RWPE1 (cell line): ENCODE measurements around the gene HIBADH.

ENCODE experiments used
- CTCF ChIA-PET: fragments of 350-600 bp; sonication (Branson Sonifier 250); formaldehyde crosslinking; extraction: SDS; loops from one replicate; lab custom pipeline; 2021; lab: Yijun Ruan, JAX
- POLR2A ChIA-PET: fragments of 400-600 bp; formaldehyde crosslinking; extraction: SDS; loops from one replicate; lab custom pipeline; 2020; ENCODE audit warnings: antibody characterized with exemption; ENCODE audit not compliant: low non-redundant PET; lab: Yijun Ruan, JAX
- DNase-seq: peaks from one replicate; pipeline ENCODE4 v3.0.0; 2012; ENCODE audit warnings: low spot score
- H3K27ac ChIP-seq: fragments of 450-650 bp; 2 replicates; pipeline ENCODE4 v1.5.1; 2017
- TF ChIP-seq, protein P1 (sequence below): fragments of 450-650 bp; conservative IDR thresholded peaks from 2 replicates; pipeline ENCODE4 v1.5.1; 2017; ENCODE audit warnings: low read depth, mild to moderate bottlenecking

HIBADH gene

GRCh38 chr7:27548304-27548703, 114.4 kb downstream of the HIBADH start:
- DNase-seq: no peak
- ChIA-PET POLR2A (no interaction called here), CTCF (no interaction called here)
- TF ChIP-seq, protein P1, sequence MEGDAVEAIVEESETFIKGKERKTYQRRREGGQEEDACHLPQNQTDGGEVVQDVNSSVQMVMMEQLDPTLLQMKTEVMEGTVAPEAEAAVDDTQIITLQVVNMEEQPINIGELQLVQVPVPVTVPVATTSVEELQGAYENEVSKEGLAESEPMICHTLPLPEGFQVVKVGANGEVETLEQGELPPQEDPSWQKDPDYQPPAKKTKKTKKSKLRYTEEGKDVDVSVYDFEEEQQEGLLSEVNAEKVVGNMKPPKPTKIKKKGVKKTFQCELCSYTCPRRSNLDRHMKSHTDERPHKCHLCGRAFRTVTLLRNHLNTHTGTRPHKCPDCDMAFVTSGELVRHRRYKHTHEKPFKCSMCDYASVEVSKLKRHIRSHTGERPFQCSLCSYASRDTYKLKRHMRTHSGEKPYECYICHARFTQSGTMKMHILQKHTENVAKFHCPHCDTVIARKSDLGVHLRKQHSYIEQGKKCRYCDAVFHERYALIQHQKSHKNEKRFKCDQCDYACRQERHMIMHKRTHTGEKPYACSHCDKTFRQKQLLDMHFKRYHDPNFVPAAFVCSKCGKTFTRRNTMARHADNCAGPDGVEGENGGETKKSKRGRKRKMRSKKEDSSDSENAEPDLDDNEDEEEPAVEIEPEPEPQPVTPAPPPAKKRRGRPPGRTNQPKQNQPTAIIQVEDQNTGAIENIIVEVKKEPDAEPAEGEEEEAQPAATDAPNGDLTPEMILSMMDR: no peak
- H3K27ac ChIP-seq: no peak overlapping the region

- no peak overlapping the region for H3K27ac ChIP-seq
- TF ChIP-seq, protein P1: no peak
- POLR2A ChIA-PET: no interaction called here
- CTCF ChIA-PET: interaction anchor here (0.5 kb wide), 1 partner anchor 370 kb away, joined by 3 read pairs; no protein-coding TSS in a partner anchor
- no peak for DNase-seq
These were observed 115.3 kb downstream of the HIBADH start for GRCh38 chr7:27547401-27547800.

DNA sequence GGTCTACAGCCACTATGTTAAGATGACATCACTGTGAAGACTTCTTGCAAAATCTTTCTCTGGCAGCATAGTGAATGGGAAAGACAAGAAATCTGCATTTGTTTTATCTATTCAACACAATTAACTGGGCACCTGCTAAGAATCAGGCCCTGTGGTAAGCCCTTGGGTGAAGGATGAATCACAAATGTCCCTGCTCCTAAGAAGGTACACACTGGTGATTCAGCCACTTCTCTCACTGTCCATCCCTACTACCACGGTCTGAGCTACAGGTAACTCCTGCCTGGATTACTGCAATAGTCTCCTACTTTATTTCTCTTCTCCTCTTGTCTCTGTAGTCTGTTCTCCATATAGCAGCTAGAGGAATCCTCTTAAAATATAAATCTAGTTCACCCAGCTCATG, 116.1 kb downstream of the HIBADH start:
- CTCF ChIA-PET: no interaction called here
- TF ChIP-seq, protein P1: no peak
- H3K27ac ChIP-seq: no peak overlapping the region
- no peak for DNase-seq
- POLR2A ChIA-PET: no interaction called here

- no peak for DNase-seq
- ChIA-PET CTCF (no interaction called here), POLR2A (no interaction called here)
- TF ChIP-seq, protein P1: no peak
- no peak overlapping the region for H3K27ac ChIP-seq
These were observed 126.9 kb downstream of the HIBADH start for GRCh38 chr7:27535795-27536194.

GRCh38 chr7:27533652-27534081, 129.0 kb downstream of the HIBADH start:
- ChIA-PET POLR2A (no interaction called here), CTCF (no interaction called here)
- H3K27ac ChIP-seq: no peak overlapping the region
- DNase-seq: no peak
- TF ChIP-seq, protein P1: no peak

DNA sequence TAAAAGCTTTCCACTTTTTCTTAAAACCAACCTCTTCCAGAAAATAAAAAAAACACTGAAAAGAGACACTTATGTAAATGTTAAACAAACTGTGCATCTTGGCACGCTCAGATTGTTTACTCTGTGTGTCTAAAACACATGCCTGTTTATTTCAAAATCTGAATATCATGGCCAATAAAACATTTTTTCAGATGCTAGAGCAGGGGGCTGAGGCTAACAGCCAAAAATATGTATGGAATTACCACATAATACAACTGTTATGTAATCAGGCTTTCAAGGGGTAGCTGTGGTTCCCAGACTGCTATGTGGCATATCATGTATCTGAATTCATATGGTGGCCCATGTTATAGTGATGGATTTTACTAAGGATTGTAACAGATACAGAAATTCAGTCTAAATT, 130.4 kb downstream of the HIBADH start:
- DNase-seq: no peak
- TF ChIP-seq, protein P1: no peak
- H3K27ac ChIP-seq: no peak overlapping the region
- POLR2A ChIA-PET: no interaction called here
- CTCF ChIA-PET: interaction anchor here (0.5 to 0.6 kb wide), 2 partner anchors 23 to 389 kb away, joined by 3 read pairs; no protein-coding TSS in a partner anchor

- no peak overlapping the region for H3K27ac ChIP-seq
- DNase-seq: no peak
- TF ChIP-seq, protein P1: no peak
- ChIA-PET CTCF (no interaction called here), POLR2A (no interaction called here)
These were observed 135.4 kb downstream of the HIBADH start for GRCh38 chr7:27527348-27527714.
